Spinal cord (tissue), 10 donors: ENCODE measurements around the gene ZNF571. TPM values are rescaled to one million over a fixed set of nuclear protein-coding genes. Genes with fewer than 3 reads are reported as not detected.

Experiments used
- DNase-seq, 6 donors: peaks; one replicate each; pipeline versions ENCODE4 v3.0.0 to v3.0.0-alpha.2; 2013 to 2015; ENCODE audit warnings: low spot score in 6 of 6, low read depth in 4 of 6
- H3K27ac ChIP-seq: one replicate; pipeline ENCODE4 v1.5.1; 2013; ENCODE audit warnings: low read depth, low read length, control low read depth
- H3K27me3 ChIP-seq: one replicate; pipeline ENCODE4 v1.6.1; 2013; ENCODE audit warnings: low read length; ENCODE audit not compliant: control insufficient read depth, insufficient read depth
- H3K36me3 ChIP-seq: one replicate; pipeline ENCODE4 v1.6.1; 2013; ENCODE audit warnings: low read length; ENCODE audit not compliant: control insufficient read depth, insufficient read depth
- H3K4me1 ChIP-seq: one replicate; pipeline ENCODE4 v1.6.1; 2013; ENCODE audit warnings: low read length; ENCODE audit not compliant: control insufficient read depth, insufficient read depth
- H3K4me3 ChIP-seq: one replicate; pipeline ENCODE4 v1.5.1; 2013; ENCODE audit warnings: low read depth, low read length, control low read depth
- H3K9me3 ChIP-seq: one replicate; pipeline ENCODE4 v1.6.1; 2013; ENCODE audit warnings: low read length; ENCODE audit not compliant: control insufficient read depth, insufficient read depth
- WGBS: methylation state at CpG from one replicate; pipeline ENCODE4 v1.1.5; 2013; ENCODE audit warnings: missing lambda C conversion rate; ENCODE audit not compliant: insufficient coverage; 5-methylcytosine and 5-hydroxymethylcytosine counted together
- polyA plus RNA-seq, 2 donors: library from polyadenylated mRNA; unstranded; fragments of 120-200 nt; gene quantifications; one replicate each; pipeline ENCODE4 v1.2.1, GENCODE V29; 2013; ENCODE audit not compliant: insufficient read length in 2 of 2
- total RNA-seq, 2 donors: library from RNA; depleted of rRNA in 1 of 2; stranded (reverse); fragments of 120-200 nt in 1 of 2; fragments of >200 nt in 1 of 2; gene quantifications; one replicate each; pipeline versions ENCODE4 v1.2.3 to v1.2.4, GENCODE V29; 2013 to 2014
- donor health status: healthy.

ZNF571 gene
- total and polyA plus RNA-seq, 4 donors = 11.7 to 14.2 (median 13.6) TPM

- peaks cover 33% of the 10 kb centered on the region for H3K36me3 ChIP-seq
- 2% methylated on average over 60 of the region's 65 CpGs for WGBS
- peaks cover 14% of the 10 kb centered on the region for H3K4me1 ChIP-seq
- peak overlapping the region; percentile 65 for H3K27ac ChIP-seq
- H3K9me3 ChIP-seq = peaks cover 27% of the 10 kb centered on the region
- no peaks in the 10 kb centered on the region for H3K27me3 ChIP-seq
- peak in 5 of 6 donors; percentile 12 to 91 (median 48) for DNase-seq
- H3K4me3 ChIP-seq = peak overlapping the region; percentile 59
Measured at GRCh38 chr19:37551129-37551993, 43.2 kb downstream of the ZNF571 start.

- H3K4me3 ChIP-seq = no peak overlapping the region
- H3K27ac ChIP-seq = no peak overlapping the region
- no peaks in the 10 kb centered on the region for H3K27me3 ChIP-seq
- peaks cover 23% of the 10 kb centered on the region for H3K9me3 ChIP-seq
- H3K4me1 ChIP-seq = no peaks in the 10 kb centered on the region
- H3K36me3 ChIP-seq = peaks cover 49% of the 10 kb centered on the region
- no peak for DNase-seq
- WGBS = 100% methylated on average over 1 of the region's 7 CpGs
Measured at GRCh38 chr19:37537391-37537947, 57.1 kb downstream of the ZNF571 start.

- H3K27me3 ChIP-seq = no peaks in the 10 kb centered on the region
- WGBS = 67% methylated on average over 2 of the region's 2 CpGs
- no peaks in the 10 kb centered on the region for H3K4me1 ChIP-seq
- H3K27ac ChIP-seq = no peak overlapping the region
- no peaks in the 10 kb centered on the region for H3K9me3 ChIP-seq
- H3K4me3 ChIP-seq = no peak overlapping the region
- peaks cover 51% of the 10 kb centered on the region for H3K36me3 ChIP-seq
- DNase-seq = no peak
Measured at GRCh38 chr19:37519890-37520289, 74.7 kb downstream of the ZNF571 start.

Other genes with a start within 250 kb of the ZNF571 start
- 10 to 100 TPM; 11.7 to 17.2 TPM for gene ZNF527, start 223.7 kb downstream of the ZNF571 start, total RNA-seq
- gene ZNF527, start 223.7 kb downstream of the ZNF571 start, polyA plus RNA-seq = 10 to 100 TPM in 1 of 2 donors, 1 to 10 TPM in 1; 8.5 to 10.1 TPM
- gene ZNF569, start 127.3 kb downstream of the ZNF571 start, total RNA-seq = 10 to 100 TPM; 14.1 to 26.1 TPM
- 10 to 100 TPM; 12.1 to 13.3 TPM for gene ZNF569, start 127.3 kb downstream of the ZNF571 start, polyA plus RNA-seq
- 10 to 100 TPM; 17.4 to 18.8 TPM for gene ZNF570, start 125.4 kb downstream of the ZNF571 start, total RNA-seq
- gene ZNF570, start 125.4 kb downstream of the ZNF571 start, polyA plus RNA-seq = 10 to 100 TPM in 1 of 2 donors, 1 to 10 TPM in 1; 9.2 to 11.4 TPM
- gene ZNF793, start 87.9 kb downstream of the ZNF571 start, total RNA-seq = 10 to 100 TPM; 17.8 to 23.3 TPM
- 10 to 100 TPM; 28.5 to 44.8 TPM for gene ZNF793, start 87.9 kb downstream of the ZNF571 start, polyA plus RNA-seq
- 10 to 100 TPM; 10.7 to 20.0 TPM for gene ZNF540, start 84 bp upstream of the ZNF571 start, total RNA-seq
- gene ZNF540, start 84 bp upstream of the ZNF571 start, polyA plus RNA-seq = 10 to 100 TPM; 20.1 to 23.5 TPM
- 10 to 100 TPM; 39.7 to 42.3 TPM for gene ZFP30, start 60.7 kb upstream of the ZNF571 start, total RNA-seq
- 10 to 100 TPM; 27.6 to 34.3 TPM for gene ZFP30, start 60.7 kb upstream of the ZNF571 start, polyA plus RNA-seq
- gene ZNF607, start 125.0 kb upstream of the ZNF571 start, total RNA-seq = 10 to 100 TPM; 12.3 to 13.2 TPM
- gene ZNF607, start 125.0 kb upstream of the ZNF571 start, polyA plus RNA-seq = 10 to 100 TPM; 10.0 to 10.6 TPM
- 10 to 100 TPM; 27.3 to 30.5 TPM for gene ZNF573, start 184.8 kb upstream of the ZNF571 start, total RNA-seq
- gene ZNF573, start 184.8 kb upstream of the ZNF571 start, polyA plus RNA-seq = 10 to 100 TPM; 13.6 to 19.3 TPM